Endometrium (tissue), 2 donors: Measurements from ENCODE around the gene SAP30L.
A peak's percentile ranks its signal among the peaks of the same experiment; 100 is the strongest.

Source experiments
- FAIRE-seq: peaks from 2 replicates; lab custom pipeline; 2012; peaks lifted over from hg19 to GRCh38; lab: Jason Lieb, UNC
- donor health status: control.
- donor health status: control.

SAP30L gene

GRCh38 chr5:154445422-154446194 lies at the start of gene SAP30L:
Gene SAP30L (plus strand): TSS chr5:154445997. CDS start chr5:154446605, 608 bp downstream.
- peak; percentile 70 for FAIRE-seq

- no peak for FAIRE-seq
These were observed 49.7 kb upstream of the SAP30L start for GRCh38 chr5:154396128-154396527.

- no peak for FAIRE-seq
These were observed 48.0 kb upstream of the SAP30L start for GRCh38 chr5:154397652-154398406.

GRCh38 chr5:154400678-154401077 lies 45.1 kb upstream of the SAP30L start:
- no peak for FAIRE-seq

- no peak for FAIRE-seq
These were observed 44.4 kb upstream of the SAP30L start for GRCh38 chr5:154401355-154401754.

- no peak for FAIRE-seq
These were observed 43.9 kb upstream of the SAP30L start for GRCh38 chr5:154401931-154402330.

GRCh38 chr5:154402611-154403010 lies 43.2 kb upstream of the SAP30L start:
- FAIRE-seq = no peak

GRCh38 chr5:154403234-154403633 lies 42.6 kb upstream of the SAP30L start:
- FAIRE-seq = no peak

- no peak for FAIRE-seq
These were observed 41.9 kb upstream of the SAP30L start for GRCh38 chr5:154403776-154404387.

GRCh38 chr5:154405078-154405792 lies 40.6 kb upstream of the SAP30L start:
- no peak for FAIRE-seq

GRCh38 chr5:154406231-154406630 lies 39.6 kb upstream of the SAP30L start:
- FAIRE-seq = no peak

- no peak for FAIRE-seq
These were observed 39.0 kb upstream of the SAP30L start for GRCh38 chr5:154406826-154407225.

- no peak for FAIRE-seq
These were observed 37.0 kb upstream of the SAP30L start for GRCh38 chr5:154408811-154409210.

GRCh38 chr5:154409230-154409840 lies 36.5 kb upstream of the SAP30L start:
- FAIRE-seq = no peak

- FAIRE-seq = no peak
These were observed 35.8 kb upstream of the SAP30L start for GRCh38 chr5:154410008-154410407.

GRCh38 chr5:154410786-154411185 lies 35.0 kb upstream of the SAP30L start:
- no peak for FAIRE-seq

- no peak for FAIRE-seq
These were observed 34.5 kb upstream of the SAP30L start for GRCh38 chr5:154411338-154411737.

- FAIRE-seq = no peak
These were observed 33.5 kb upstream of the SAP30L start for GRCh38 chr5:154412316-154412715.

- no peak for FAIRE-seq
These were observed 32.9 kb upstream of the SAP30L start for GRCh38 chr5:154412925-154413324.

GRCh38 chr5:154415114-154415513 lies 30.7 kb upstream of the SAP30L start:
- FAIRE-seq = no peak

- FAIRE-seq = no peak
These were observed 27.4 kb upstream of the SAP30L start for GRCh38 chr5:154418344-154418820.

GRCh38 chr5:154419236-154419635 lies 26.6 kb upstream of the SAP30L start:
- no peak for FAIRE-seq
